UCSD-AML1 (cell line): ENCODE measurements around the gene CACFD1.

Source experiments
- DNase-seq: peaks from one replicate; lab custom pipeline; 2025; ENCODE audit not compliant: unreplicated experiment; lab: John Stamatoyannopoulos, UW

The CACFD1 gene

GRCh38 chr9:133478851-133479711 lies 19.3 kb downstream of the CACFD1 start, which contains the start of gene SLC2A6:
Gene SLC2A6 (minus strand): TSS chr9:133479099. CDS start chr9:133479059, 40 bp downstream.
- peak; percentile 84 for DNase-seq

- no peak for DNase-seq
Observed at GRCh38 chr9:133483611-133484010, 23.8 kb downstream of the CACFD1 start.

- DNase-seq, result no peak
Observed at GRCh38 chr9:133484671-133485437, 25.1 kb downstream of the CACFD1 start.

- peak; percentile 75 for DNase-seq
Observed at GRCh38 chr9:133485531-133486260, 25.9 kb downstream of the CACFD1 start.

GRCh38 chr9:133487331-133487725 lies 27.6 kb downstream of the CACFD1 start:
- no peak for DNase-seq

GRCh38 chr9:133488686-133489252 lies 29.0 kb downstream of the CACFD1 start:
- no peak for DNase-seq

DNA sequence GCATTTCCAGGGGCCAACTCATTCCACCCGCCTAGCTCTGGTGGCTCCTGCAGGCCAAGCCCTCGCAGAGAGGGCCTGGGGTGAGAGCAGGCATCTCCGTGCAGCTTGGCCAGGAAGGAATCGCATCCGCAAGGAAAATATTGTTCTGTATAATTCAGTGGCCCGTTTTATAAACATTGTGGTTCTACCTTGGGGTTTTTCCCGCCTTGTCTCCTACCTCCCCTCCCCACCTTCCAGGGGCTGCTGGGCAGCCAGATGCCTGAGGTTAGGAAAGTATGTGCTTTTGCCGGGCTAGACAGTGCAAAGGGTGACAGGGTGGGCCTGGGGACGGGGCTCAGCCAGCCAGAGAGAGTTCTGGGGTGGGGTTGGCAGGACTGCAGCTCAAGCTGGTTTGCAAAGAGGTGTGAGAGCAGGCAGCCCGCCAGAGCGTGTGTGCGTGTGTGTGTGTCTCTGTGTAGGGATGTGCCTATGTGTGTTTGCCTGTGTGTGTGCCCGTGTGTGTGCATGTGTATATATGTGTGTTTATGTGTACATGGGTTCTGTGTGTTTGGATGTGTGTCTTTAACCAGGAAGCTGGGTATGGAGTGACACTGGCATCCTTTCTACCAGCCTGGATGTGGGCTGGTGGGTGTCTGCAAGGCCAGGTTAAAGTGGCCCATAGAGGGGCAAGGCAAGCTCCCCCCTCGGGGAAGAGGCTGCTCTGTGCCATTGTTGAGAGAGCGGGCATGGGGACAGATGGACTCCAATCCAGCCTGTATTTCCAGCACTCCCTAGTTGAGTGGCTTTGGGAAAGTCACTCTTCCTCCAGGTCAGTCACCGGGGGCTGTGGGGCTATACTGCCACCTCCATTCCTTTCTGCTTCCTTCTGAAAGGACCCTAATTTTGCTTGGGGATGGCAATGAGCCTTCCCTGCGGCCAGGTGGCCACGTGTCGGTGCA lies 29.7 kb downstream of the CACFD1 start:
- DNase-seq, result no peak

DNA sequence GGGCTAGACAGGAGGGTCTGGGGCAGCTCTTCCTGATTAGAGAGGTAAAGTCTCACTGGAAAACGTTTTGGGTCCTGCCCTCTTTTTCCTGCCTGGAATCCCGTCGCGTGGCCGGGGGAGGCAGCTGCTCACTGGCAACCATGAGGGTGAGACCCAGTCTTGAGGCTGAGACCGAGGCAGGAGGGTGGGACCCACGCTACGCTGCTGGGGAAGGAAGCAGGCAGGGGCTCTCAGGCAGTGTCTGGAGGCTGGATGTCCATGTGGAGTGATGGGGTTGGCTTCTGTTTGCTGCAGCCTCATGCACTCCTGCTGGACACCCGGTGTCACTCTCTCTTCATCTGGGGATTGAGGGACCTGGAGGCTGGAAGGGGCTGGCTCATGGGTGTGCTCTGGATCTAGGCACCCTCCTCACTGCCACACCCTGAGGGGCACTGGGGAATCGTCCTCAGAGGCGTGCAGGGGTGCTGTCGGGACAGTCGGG lies 30.5 kb downstream of the CACFD1 start:
- DNase-seq, result no peak

GRCh38 chr9:133490865-133491655 lies 31.3 kb downstream of the CACFD1 start:
- no peak for DNase-seq

GRCh38 chr9:133491656-133491925 lies 31.8 kb downstream of the CACFD1 start:
- DNase-seq, result no peak

DNA sequence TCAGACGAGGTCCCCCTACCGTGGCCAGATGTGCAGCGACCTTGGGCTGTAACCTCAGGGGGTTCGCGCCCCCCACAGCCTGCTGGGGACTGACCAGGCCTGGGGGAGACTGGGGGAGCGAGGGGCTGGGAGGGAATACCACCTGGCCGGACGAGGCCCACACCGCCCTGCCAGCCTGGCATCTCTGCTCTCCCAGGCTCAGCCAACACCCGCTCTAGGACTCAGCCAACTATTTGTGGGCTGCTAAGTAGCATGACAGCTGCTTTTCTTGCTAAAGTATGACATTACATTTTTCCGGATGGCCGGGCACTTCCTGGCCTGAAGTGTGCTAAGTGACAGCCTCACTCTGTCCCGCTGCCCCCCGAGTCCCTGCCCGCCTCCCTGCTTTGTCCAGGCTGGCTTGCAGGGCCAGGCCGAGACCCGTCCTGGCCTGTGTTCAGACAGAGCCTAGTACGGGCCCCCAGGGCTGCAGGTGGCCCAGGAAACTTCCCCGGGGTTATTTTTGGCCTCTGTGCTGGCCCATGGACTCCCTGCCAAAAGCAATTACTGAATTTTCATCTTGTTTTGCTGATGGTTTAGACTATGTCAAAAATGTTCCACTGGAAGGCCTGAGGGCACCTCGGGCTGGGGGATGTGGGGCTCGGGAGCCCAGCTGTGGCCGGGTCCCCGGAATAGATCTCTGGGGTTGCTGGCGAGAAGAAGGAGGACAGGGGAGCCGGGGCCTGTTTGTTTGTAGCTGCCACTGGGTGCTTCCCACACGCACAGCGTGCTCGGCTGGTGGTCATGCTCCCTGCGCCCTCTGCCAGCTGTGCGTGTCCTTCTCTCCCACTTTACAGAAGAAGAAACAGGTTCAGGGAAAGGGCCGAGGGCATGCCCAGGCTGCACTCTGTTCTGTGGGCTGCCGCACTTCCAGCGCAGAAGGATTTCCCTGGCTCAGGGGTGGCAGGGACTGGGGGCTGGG lies 32.6 kb downstream of the CACFD1 start:
- DNase-seq, result no peak

- DNase-seq, result no peak
Observed at GRCh38 chr9:133493428-133493827, 33.6 kb downstream of the CACFD1 start.

DNA sequence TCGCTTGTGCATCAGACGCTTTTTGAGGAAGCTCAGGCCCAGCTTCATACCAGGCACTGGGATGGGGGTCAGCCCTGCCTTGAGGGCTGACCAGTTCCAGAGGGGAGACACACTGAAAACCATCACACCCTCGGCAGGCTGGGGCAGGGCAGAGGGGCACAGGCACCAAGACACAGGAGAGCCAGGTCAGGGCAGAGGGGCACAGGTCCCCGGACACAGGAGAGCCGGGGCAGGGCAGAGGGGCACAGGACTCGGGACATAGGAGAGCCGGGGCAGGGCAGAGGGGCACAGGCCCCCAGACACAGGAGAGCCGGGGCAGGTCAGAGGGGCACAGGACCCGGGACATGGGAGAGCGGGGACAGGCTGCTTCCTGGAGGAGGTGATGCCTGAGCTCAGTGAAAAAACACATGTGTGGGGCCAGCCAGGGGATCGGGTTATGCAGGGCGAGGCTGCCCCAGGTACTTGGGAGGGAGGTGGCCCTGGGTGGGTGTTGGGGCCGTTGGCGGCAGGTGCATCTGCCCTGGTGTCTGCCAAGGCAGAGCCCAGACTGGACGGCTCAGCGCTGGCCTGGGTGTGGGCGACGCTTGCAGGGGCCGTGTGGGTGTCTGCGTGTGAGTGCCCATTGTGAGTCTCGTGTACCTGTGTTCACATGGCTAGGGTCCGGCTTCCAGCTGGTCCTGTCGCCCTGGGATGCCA lies 34.2 kb downstream of the CACFD1 start:
- no peak for DNase-seq

DNA sequence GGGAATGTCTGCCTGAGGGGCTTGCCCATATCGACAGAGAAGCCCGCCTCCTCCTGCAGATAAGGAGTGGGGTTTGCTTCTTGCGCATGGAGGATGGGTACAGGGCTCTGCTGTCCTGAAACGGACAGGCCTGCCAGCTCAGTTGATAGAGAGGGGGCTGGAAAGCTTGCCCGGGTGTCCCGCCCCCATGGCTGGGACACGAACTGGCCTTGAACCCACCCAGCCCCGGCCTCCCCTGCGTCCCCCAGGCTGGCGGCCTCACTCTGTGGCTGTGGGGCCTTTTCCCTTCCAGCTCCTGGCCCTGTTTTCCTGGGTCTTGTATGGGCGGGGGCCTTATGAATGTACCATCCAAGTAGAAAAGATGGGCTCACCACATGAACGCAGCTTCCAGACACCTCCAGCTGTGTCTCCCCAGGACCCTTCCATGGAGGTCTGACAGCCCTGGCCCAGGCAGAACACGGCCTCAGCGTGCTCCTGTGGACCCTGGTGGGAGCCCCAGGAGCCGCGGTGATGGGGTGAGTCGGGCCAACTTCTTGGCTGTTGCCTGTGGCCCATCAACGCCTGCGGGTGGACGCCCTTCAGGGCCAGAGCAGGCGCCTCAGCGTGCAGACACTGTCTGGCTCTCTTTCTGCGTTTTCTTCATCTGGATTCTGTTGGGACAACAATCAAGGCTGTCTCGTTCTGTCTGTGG lies 35.0 kb downstream of the CACFD1 start:
- no peak for DNase-seq

- no peak for DNase-seq
Observed at GRCh38 chr9:133495327-133496293, 35.8 kb downstream of the CACFD1 start.
